Body of pancreas (tissue), 4 donors: Measurements from ENCODE around the gene RHBDF2. TPM values are rescaled to one million over a fixed set of nuclear protein-coding genes. Genes with fewer than 3 reads are reported as not detected.

Experiments
- ATAC-seq: fragments of 150-250 bp; one replicate; pipeline ENCODE4 v1.9.1; 2016
- DNase-seq, 4 donors: peaks; one replicate each; pipeline ENCODE4 v3.0.0-alpha.2; 2019
- H3K27ac ChIP-seq, 4 donors: fragments of 200-600 bp; sonication (generic); 1 replicate in 3 of 4; 2 replicates in 1 of 4; pipeline versions ENCODE4 v1.5.1 to v1.6.1; 2016 to 2019; ENCODE audit warnings: mild to moderate bottlenecking in 1 of 4, mixed read lengths in 1 of 4, moderate library complexity in 1 of 4
- H3K27me3 ChIP-seq, 2 donors: fragments of 200-600 bp; sonication (generic); one replicate each; pipeline ENCODE4 v1.6.0; 2016; ENCODE audit warnings: mild to moderate bottlenecking in 1 of 2
- H3K36me3 ChIP-seq, 2 donors: fragments of 200-600 bp; sonication (generic); replicated peaks in 1 of 2; 2 replicates each; pipeline ENCODE4 v1.5.1; 2016; ENCODE audit warnings: low read depth in 2 of 2; ENCODE audit not compliant: insufficient read depth in 1 of 2
- H3K4me1 ChIP-seq: fragments of 200-600 bp; sonication (generic); one replicate; pipeline ENCODE4 v1.6.0; 2016
- H3K4me3 ChIP-seq, 2 donors: fragments of 200-600 bp; sonication (generic); 1 replicate in 1 of 2; 2 replicates in 1 of 2; pipeline ENCODE4 v1.5.1; 2016 to 2019
- H3K9me3 ChIP-seq, 3 donors: fragments of 200-600 bp; sonication (generic); 1 replicate in 2 of 3; 2 replicates in 1 of 3; pipeline ENCODE4 v1.5.1; 2016
- POLR2A ChIP-seq, 3 donors: fragments of 450-650 bp; IDR thresholded peaks; one replicate each; pipeline ENCODE4 v1.6.1; 2016; ENCODE audit warnings: antibody characterized with exemption in 3 of 3, mild to moderate bottlenecking in 2 of 3
- WGBS, 2 donors: methylation state at CpG; one replicate each; pipeline ENCODE4 v1.1.5; 2017; 5-methylcytosine and 5-hydroxymethylcytosine counted together
- intact Hi-C: fragments of 100-400 bp; cut with DNase I; formaldehyde crosslinking; loops from one replicate; pipeline ENCODE4 v1.15.1; 2023
- total RNA-seq, 2 donors: library from RNA; depleted of rRNA; stranded (reverse); fragments of >200 nt; gene quantifications; one replicate each; pipeline ENCODE4 v1.1.0, GENCODE V29; 2016
- TF ChIP-seq, protein P1 (sequence below), 7 experiments: fragments of 450-650 bp in 4 of 7; fragments of 200-600 bp in 3 of 7; sonication (generic) in 3 of 7; IDR thresholded peaks; one replicate each; pipeline ENCODE4 v1.5.1; 2016 to 2019; ENCODE audit warnings: antibody characterized with exemption in 7 of 7

Gene RHBDF2
- total RNA-seq, 2 donors from 2014 or later = 23.1 to 48.1 TPM

- peaks cover 0 to 16% of the 10 kb centered on the region in 2 donors for H3K36me3 ChIP-seq
- H3K27me3 ChIP-seq = no peaks in the 10 kb centered on the region
- H3K4me3 ChIP-seq = no peak overlapping the region
- ATAC-seq (no peak), DNase-seq (no peak)
- TF ChIP-seq, protein P1, sequence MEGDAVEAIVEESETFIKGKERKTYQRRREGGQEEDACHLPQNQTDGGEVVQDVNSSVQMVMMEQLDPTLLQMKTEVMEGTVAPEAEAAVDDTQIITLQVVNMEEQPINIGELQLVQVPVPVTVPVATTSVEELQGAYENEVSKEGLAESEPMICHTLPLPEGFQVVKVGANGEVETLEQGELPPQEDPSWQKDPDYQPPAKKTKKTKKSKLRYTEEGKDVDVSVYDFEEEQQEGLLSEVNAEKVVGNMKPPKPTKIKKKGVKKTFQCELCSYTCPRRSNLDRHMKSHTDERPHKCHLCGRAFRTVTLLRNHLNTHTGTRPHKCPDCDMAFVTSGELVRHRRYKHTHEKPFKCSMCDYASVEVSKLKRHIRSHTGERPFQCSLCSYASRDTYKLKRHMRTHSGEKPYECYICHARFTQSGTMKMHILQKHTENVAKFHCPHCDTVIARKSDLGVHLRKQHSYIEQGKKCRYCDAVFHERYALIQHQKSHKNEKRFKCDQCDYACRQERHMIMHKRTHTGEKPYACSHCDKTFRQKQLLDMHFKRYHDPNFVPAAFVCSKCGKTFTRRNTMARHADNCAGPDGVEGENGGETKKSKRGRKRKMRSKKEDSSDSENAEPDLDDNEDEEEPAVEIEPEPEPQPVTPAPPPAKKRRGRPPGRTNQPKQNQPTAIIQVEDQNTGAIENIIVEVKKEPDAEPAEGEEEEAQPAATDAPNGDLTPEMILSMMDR (IDR thresholded peaks at IDR 0.05) = no peak
- no peak for TF ChIP-seq POLR2A (IDR thresholded peaks at IDR 0.05)
- intact Hi-C loops = no loop called here
- no peak overlapping the region for H3K27ac ChIP-seq
- peaks cover 3% of the 10 kb centered on the region for H3K4me1 ChIP-seq
- WGBS, 2 donors = 77 to 79% methylated on average over 6 to 12 of the region's 13 CpGs
- no peaks in the 10 kb centered on the region for H3K9me3 ChIP-seq
Measured at GRCh38 chr17:76469991-76470739, 31.1 kb downstream of the RHBDF2 start.

GRCh38 chr17:76469076-76469990, 31.9 kb downstream of the RHBDF2 start:
- no peak for TF ChIP-seq POLR2A (IDR thresholded peaks at IDR 0.05)
- TF ChIP-seq, protein P1 (IDR thresholded peaks at IDR 0.05) = no peak
- H3K27me3 ChIP-seq = no peaks in the 10 kb centered on the region
- ATAC-seq (no peak), DNase-seq (no peak)
- intact Hi-C loops = no loop called here
- peaks cover 3% of the 10 kb centered on the region for H3K4me1 ChIP-seq
- H3K36me3 ChIP-seq = peaks cover 0 to 13% of the 10 kb centered on the region in 2 donors
- no peak overlapping the region for H3K4me3 ChIP-seq
- H3K9me3 ChIP-seq = no peaks in the 10 kb centered on the region
- H3K27ac ChIP-seq = no peak overlapping the region
- 85 to 96% methylated on average over 12 to 38 of the region's 38 CpGs for WGBS, 2 donors

- peaks cover 3% of the 10 kb centered on the region for H3K4me1 ChIP-seq
- no peak overlapping the region for H3K27ac ChIP-seq
- peaks cover 0 to 13% of the 10 kb centered on the region in 2 donors for H3K36me3 ChIP-seq
- no peaks in the 10 kb centered on the region for H3K27me3 ChIP-seq
- no peaks in the 10 kb centered on the region for H3K9me3 ChIP-seq
- H3K4me3 ChIP-seq = no peak overlapping the region
- intact Hi-C loops = no loop called here
- ATAC-seq = no peak
- 84 to 94% methylated on average over 10 to 14 of the region's 14 CpGs for WGBS, 2 donors
- DNase-seq = no peak
- TF ChIP-seq, protein P1 (IDR thresholded peaks at IDR 0.05) = no peak
- no peak for TF ChIP-seq POLR2A (IDR thresholded peaks at IDR 0.05)
Measured at GRCh38 chr17:76468634-76469010, 32.6 kb downstream of the RHBDF2 start.

- H3K9me3 ChIP-seq = no peaks in the 10 kb centered on the region
- ATAC-seq (no peak), DNase-seq (no peak)
- no peak overlapping the region for H3K4me3 ChIP-seq
- TF ChIP-seq, protein P1 (IDR thresholded peaks at IDR 0.05) = no peak
- TF ChIP-seq POLR2A (IDR thresholded peaks at IDR 0.05) = no peak
- peaks cover 3% of the 10 kb centered on the region for H3K4me1 ChIP-seq
- intact Hi-C loops = loop anchor here (2.0 kb wide), 1 partner anchor 37 kb away; no protein-coding TSS in a partner anchor
- no peak overlapping the region for H3K27ac ChIP-seq
- H3K36me3 ChIP-seq = peaks cover 0 to 13% of the 10 kb centered on the region in 2 donors
- no peaks in the 10 kb centered on the region for H3K27me3 ChIP-seq
- 62 to 63% methylated on average over 6 to 8 of the region's 8 CpGs for WGBS, 2 donors
Measured at GRCh38 chr17:76467809-76468633, 33.2 kb downstream of the RHBDF2 start.
